HEK293 (cell line): ENCODE results near the gene ERF.
A peak's percentile ranks its signal among the peaks of the same experiment; 100 is the strongest.

Source experiments
- FEZF1 ChIP-seq: fragments of 450-650 bp; formaldehyde crosslinking; IDR thresholded peaks from 2 replicates; pipeline ENCODE4 v1.5.1; 2016; ENCODE audit warnings: missing biosample characterization, missing genetic modification characterization
- GFI1B ChIP-seq: fragments of 450-650 bp; formaldehyde crosslinking; IDR thresholded peaks from 2 replicates; pipeline ENCODE4 v1.5.1; 2016; ENCODE audit warnings: missing biosample characterization, missing genetic modification characterization
- GLI2 ChIP-seq: fragments of 450-650 bp; formaldehyde crosslinking; IDR thresholded peaks from 2 replicates; pipeline ENCODE4; 2017; ENCODE audit warnings: missing biosample characterization, missing genetic modification characterization, low read depth, borderline replicate concordance
- KLF1 ChIP-seq: fragments of 450-650 bp; formaldehyde crosslinking; IDR thresholded peaks from 2 replicates; pipeline ENCODE4 v1.5.1; 2016; ENCODE audit warnings: missing biosample characterization, missing genetic modification characterization
- KLF10 ChIP-seq: fragments of 450-650 bp; IDR thresholded peaks from 2 replicates; pipeline ENCODE4 v1.5.1; 2018; ENCODE audit warnings: missing biosample characterization, mild to moderate bottlenecking, missing genetic modification characterization
- PATZ1 ChIP-seq: fragments of 450-650 bp; formaldehyde crosslinking; IDR thresholded peaks from 2 replicates; pipeline ENCODE4 v1.5.1; 2016; ENCODE audit warnings: missing biosample characterization, missing genetic modification characterization
- PRDM2 ChIP-seq: fragments of 450-650 bp; formaldehyde crosslinking; IDR thresholded peaks from 2 replicates; pipeline ENCODE4 v1.5.1; 2016; ENCODE audit warnings: missing biosample characterization, missing genetic modification characterization, borderline replicate concordance
- SCRT2 ChIP-seq: fragments of 450-650 bp; formaldehyde crosslinking; IDR thresholded peaks from 2 replicates; pipeline ENCODE4 v1.5.1; 2016; ENCODE audit warnings: missing biosample characterization, missing genetic modification characterization
- SP2 ChIP-seq: fragments of 450-650 bp; formaldehyde crosslinking; IDR thresholded peaks from 2 replicates; pipeline ENCODE4 v1.5.1; 2016; ENCODE audit warnings: missing biosample characterization, missing genetic modification characterization
- ZBTB17 ChIP-seq: fragments of 450-650 bp; formaldehyde crosslinking; IDR thresholded peaks from 2 replicates; pipeline ENCODE4 v1.5.1; 2016; ENCODE audit warnings: missing biosample characterization, missing genetic modification characterization
- ZFHX2 ChIP-seq: fragments of 450-650 bp; formaldehyde crosslinking; conservative IDR thresholded peaks from 2 replicates; pipeline ENCODE4 v1.5.1; 2016; ENCODE audit warnings: missing biosample characterization, missing genetic modification characterization
- ZNF202 ChIP-seq: fragments of 450-650 bp; formaldehyde crosslinking; IDR thresholded peaks from 2 replicates; pipeline ENCODE4 v1.5.1; 2016; ENCODE audit warnings: missing biosample characterization, missing genetic modification characterization, borderline replicate concordance
- ZNF302 ChIP-seq: fragments of 450-650 bp; formaldehyde crosslinking; IDR thresholded peaks from 2 replicates; pipeline ENCODE4 v1.5.1; 2016; ENCODE audit warnings: missing biosample characterization, missing genetic modification characterization, low read depth
- ZNF366 ChIP-seq: fragments of 450-650 bp; formaldehyde crosslinking; conservative IDR thresholded peaks from 2 replicates; pipeline ENCODE4 v1.5.1; 2016; ENCODE audit warnings: missing biosample characterization, missing genetic modification characterization
- ZNF426 ChIP-seq: fragments of 450-650 bp; formaldehyde crosslinking; IDR thresholded peaks from 2 replicates; pipeline ENCODE4 v1.5.1; 2017; ENCODE audit warnings: missing biosample characterization, missing genetic modification characterization, mild to moderate bottlenecking, inconsistent platforms, moderate library complexity
- ZNF518A ChIP-seq: fragments of 450-650 bp; formaldehyde crosslinking; conservative IDR thresholded peaks from 2 replicates; pipeline ENCODE4 v1.5.1; 2016; ENCODE audit warnings: low read depth, missing biosample characterization, missing genetic modification characterization
- ZNF670 ChIP-seq: fragments of 450-650 bp; formaldehyde crosslinking; IDR thresholded peaks from 2 replicates; pipeline ENCODE4 v1.5.1; 2016; ENCODE audit warnings: missing biosample characterization, missing genetic modification characterization, low read depth
- ZNF785 ChIP-seq: fragments of 450-650 bp; formaldehyde crosslinking; IDR thresholded peaks from 2 replicates; pipeline ENCODE4 v1.5.1; 2016; ENCODE audit warnings: missing biosample characterization, missing genetic modification characterization
- ZNF837 ChIP-seq: fragments of 450-650 bp; formaldehyde crosslinking; IDR thresholded peaks from 2 replicates; pipeline ENCODE4 v1.5.1; 2016; ENCODE audit warnings: missing biosample characterization, missing genetic modification characterization
- ZSCAN16 ChIP-seq: fragments of 450-650 bp; formaldehyde crosslinking; IDR thresholded peaks from 2 replicates; pipeline ENCODE4 v1.5.1; 2016; ENCODE audit warnings: missing biosample characterization, missing genetic modification characterization
- TF ChIP-seq, protein P1 (sequence below): fragments of 450-650 bp; formaldehyde crosslinking; IDR thresholded peaks from 2 replicates; pipeline ENCODE4 v1.5.1; 2016; ENCODE audit warnings: missing biosample characterization, missing genetic modification characterization
- TF ChIP-seq, protein P2 (sequence below): fragments of 450-650 bp; formaldehyde crosslinking; IDR thresholded peaks from 2 replicates; pipeline ENCODE4 v1.5.1; 2016; ENCODE audit warnings: missing biosample characterization, missing genetic modification characterization, low read depth

ERF gene

GRCh38 chr19:42284591-42285341 is 29.8 kb upstream of the ERF start (continued):
- TF ChIP-seq ZNF670 (tag by site-specific recombination) (no peak), SP2 (peak; percentile 18; the same call in 1 of the 2 replicates), ZNF518A (no peak), ZFHX2 (tag by site-specific recombination) (peak; percentile 56; the same call in 1 of the 2 replicates), ZNF366 (tag by site-specific recombination) (no peak), ZNF785 (tag by site-specific recombination) (peak; percentile 64; the same call in 1 of the 2 replicates), KLF10 (no peak), PRDM2 (tag by site-specific recombination) (no peak), ZNF302 (no peak), GLI2 (tag by site-specific recombination) (no peak), FEZF1 (no peak), ZNF202 (tag by site-specific recombination) (no peak), SCRT2 (tag by site-specific recombination) (no peak), ZNF837 (no peak), ZBTB17 (tag by site-specific recombination) (peak; percentile 88), KLF1 (tag by site-specific recombination) (peak; percentile 54), PATZ1 (peak; percentile 90), ZSCAN16 (tag by site-specific recombination) (no peak), ZNF426 (no peak), GFI1B (tag by site-specific recombination) (no peak)
- TF ChIP-seq, protein P1, sequence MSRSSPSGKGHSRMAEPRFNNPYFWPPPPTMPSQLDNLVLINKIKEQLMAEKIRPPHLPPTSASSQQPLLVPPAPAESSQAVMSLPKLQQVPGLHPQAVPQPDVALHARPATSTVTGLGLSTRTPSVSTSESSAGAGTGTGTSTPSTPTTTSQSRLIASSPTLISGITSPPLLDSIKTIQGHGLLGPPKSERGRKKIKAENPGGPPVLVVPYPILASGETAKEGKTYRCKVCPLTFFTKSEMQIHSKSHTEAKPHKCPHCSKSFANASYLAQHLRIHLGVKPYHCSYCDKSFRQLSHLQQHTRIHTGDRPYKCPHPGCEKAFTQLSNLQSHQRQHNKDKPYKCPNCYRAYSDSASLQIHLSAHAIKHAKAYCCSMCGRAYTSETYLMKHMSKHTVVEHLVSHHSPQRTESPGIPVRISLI (tag by site-specific recombination) = no peak
- TF ChIP-seq, protein P2, sequence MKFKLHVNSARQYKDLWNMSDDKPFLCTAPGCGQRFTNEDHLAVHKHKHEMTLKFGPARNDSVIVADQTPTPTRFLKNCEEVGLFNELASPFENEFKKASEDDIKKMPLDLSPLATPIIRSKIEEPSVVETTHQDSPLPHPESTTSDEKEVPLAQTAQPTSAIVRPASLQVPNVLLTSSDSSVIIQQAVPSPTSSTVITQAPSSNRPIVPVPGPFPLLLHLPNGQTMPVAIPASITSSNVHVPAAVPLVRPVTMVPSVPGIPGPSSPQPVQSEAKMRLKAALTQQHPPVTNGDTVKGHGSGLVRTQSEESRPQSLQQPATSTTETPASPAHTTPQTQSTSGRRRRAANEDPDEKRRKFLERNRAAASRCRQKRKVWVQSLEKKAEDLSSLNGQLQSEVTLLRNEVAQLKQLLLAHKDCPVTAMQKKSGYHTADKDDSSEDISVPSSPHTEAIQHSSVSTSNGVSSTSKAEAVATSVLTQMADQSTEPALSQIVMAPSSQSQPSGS (tag by site-specific recombination) = no peak
